ENCODE measurements around the gene DDAH2. TPM values are rescaled to one million over a fixed set of nuclear protein-coding genes. Genes with fewer than 3 reads are reported as not detected.

The DDAH2 gene
- total RNA-seq, 1 donor from 2014 or later: 145 TPM

DNA sequence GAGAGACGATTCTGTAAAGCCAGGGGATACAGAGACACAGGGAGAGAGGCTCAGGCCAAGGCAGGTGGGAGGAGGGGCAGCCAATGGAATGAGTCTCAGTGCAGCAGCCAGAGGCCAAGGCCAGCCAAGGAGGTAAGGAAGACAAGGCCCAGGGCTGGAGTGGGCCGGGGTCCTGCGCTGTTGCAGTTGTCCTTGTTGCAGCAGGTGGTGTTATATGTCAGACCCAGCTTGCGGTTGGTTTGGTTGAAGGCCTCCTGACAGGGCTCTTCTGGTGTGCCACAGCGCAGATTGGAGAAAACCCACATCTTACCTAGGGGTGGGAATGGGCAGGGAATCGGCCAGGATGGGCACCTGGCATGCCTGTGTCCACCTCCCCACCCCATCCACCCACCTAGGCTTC is 10.1 kb downstream of the DDAH2 start:
- Mint-ChIP-seq H3K36me3 (ENCODE audit: low read depth, unreplicated experiment) (peaks cover 5% of the 10 kb centered on the region), H3K27ac (ENCODE audit: unreplicated experiment) (no peak overlapping the region), H3K27me3 (ENCODE audit: unreplicated experiment) (peaks cover 6% of the 10 kb centered on the region), H3K4me3 (ENCODE audit: unreplicated experiment) (no peak overlapping the region), H3K4me1 (ENCODE audit: unreplicated experiment) (no peaks in the 10 kb centered on the region), H3K9me3 (ENCODE audit: unreplicated experiment) (no peaks in the 10 kb centered on the region)
- DNase-seq (ENCODE audit: low spot score): no peak
- TF ChIP-seq CTCF (IDR thresholded peaks at IDR 0.05; ENCODE audit: unreplicated experiment): no peak

DNA sequence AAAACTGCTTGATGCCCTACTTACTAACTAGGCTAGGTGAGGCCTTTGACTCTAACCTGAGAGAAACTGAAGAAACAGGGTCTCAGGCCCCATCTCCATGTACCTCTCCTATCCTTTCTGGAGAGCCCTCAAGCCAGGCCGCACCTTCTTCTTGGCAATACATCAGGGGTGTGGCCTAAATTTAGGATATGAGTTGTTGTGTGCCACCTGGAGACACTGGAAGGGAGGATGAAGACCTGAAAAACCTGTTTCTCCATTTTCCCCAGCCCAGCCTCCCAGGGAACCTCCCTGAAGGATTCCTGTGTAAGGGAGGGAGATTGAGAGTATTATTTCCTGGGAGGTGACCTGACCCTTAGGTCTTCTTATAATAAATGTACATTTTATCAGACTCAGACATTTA is 10.8 kb downstream of the DDAH2 start:
- DNase-seq (ENCODE audit: low spot score): no peak
- Mint-ChIP-seq H3K4me1 (ENCODE audit: unreplicated experiment) (no peaks in the 10 kb centered on the region), H3K27ac (ENCODE audit: unreplicated experiment) (no peak overlapping the region), H3K9me3 (ENCODE audit: unreplicated experiment) (no peaks in the 10 kb centered on the region), H3K4me3 (ENCODE audit: unreplicated experiment) (no peak overlapping the region), H3K27me3 (ENCODE audit: unreplicated experiment) (peaks cover 6% of the 10 kb centered on the region), H3K36me3 (ENCODE audit: low read depth, unreplicated experiment) (peaks cover 5% of the 10 kb centered on the region)
- TF ChIP-seq CTCF (IDR thresholded peaks at IDR 0.05; ENCODE audit: unreplicated experiment): no peak

DNA sequence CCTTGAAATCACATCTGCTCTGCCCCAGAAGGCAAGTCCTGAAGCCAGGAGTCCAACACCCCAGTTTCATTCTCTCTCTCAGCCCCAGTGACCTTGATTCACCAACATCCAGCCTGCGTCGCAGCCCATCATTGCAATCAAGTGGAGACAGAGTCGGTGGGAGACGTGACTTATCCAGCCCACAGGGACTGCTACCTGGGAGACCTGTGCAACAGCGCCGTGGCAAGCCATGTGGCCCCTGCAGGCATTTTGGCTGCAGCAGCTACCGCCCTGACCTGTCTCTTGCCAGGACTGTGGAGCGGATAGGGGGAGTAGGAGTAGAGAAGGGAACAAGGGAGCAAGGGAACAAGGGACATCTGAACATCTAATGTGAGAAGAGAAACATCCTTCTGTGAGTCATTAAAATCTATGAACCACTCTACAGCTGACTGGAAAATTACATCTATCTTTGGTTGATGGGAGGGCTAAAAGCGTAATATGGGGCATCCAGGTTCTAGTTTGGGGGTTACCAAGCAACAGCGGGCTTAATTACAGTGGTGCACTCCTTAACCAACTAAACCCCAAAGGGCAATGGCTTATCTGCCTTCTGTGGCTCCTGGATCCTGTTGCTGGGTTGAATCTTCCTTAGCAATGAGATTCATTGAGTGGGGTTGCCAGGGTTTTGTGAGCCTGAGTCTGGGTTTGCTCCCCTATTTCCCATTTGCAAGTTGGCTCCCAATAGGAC is 11.4 kb downstream of the DDAH2 start:
- Mint-ChIP-seq H3K9me3 (ENCODE audit: unreplicated experiment) (no peaks in the 10 kb centered on the region), H3K4me3 (ENCODE audit: unreplicated experiment) (no peak overlapping the region), H3K4me1 (ENCODE audit: unreplicated experiment) (no peaks in the 10 kb centered on the region), H3K27ac (ENCODE audit: unreplicated experiment) (peak overlapping the region; percentile 52), H3K36me3 (ENCODE audit: low read depth, unreplicated experiment) (peaks cover 5% of the 10 kb centered on the region), H3K27me3 (ENCODE audit: unreplicated experiment) (peaks cover 6% of the 10 kb centered on the region)
- no peak for TF ChIP-seq CTCF (IDR thresholded peaks at IDR 0.05; ENCODE audit: unreplicated experiment)
- no peak for DNase-seq (ENCODE audit: low spot score)

DNA sequence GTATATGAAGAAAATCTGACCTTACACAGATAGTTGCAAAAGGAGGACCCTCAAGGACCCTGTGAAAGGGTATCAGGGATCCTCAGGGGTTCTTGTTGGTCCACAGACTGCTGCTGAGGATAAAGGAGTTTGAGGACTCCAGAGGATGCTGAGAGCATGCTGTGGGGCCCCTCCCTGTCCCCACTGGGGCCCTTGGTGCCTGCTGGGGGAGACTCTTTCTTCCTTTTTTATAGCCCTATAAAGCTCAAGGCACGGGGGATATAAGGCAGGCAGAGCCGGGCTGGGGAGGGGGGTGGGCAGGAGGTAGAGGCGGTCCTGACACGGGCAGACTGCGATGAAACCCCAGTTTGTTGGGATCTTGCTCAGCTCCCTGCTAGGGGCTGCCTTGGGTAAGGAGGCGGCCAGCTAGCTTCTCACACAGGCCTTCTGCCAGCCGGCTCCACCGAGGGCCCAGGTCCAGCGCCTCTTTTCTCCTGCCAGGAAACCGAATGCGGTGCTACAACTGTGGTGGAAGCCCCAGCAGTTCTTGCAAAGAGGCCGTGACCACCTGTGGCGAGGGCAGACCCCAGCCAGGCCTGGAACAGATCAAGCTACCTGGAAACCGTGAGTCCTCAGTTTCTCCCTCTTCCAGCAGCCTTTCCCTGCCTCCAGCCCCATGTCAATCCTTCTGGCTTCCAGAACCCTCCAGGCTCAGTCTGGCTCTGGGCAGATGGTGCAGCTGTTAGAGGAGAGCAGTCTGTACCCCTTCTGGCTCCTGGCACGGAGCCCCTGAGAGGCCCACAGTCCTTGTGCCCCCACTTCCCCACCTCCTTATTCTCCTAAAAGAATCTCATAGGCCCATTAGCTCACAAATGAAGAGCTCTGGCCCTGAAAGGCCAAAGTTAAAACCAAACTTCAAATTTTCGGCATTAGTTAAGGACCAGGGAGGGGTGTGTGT is 13.8 kb downstream of the DDAH2 start, which contains the start of gene LY6G6D:
TSS of gene LY6G6D (plus strand) at position 327 of the 937 bp plus-strand sequence. CDS start at position 335, 8 bp downstream.
- no peak for TF ChIP-seq CTCF (IDR thresholded peaks at IDR 0.05; ENCODE audit: unreplicated experiment)

More for the DNA sequence above, 13.8 kb downstream of the DDAH2 start, which contains the start of gene LY6G6D:
- Mint-ChIP-seq H3K27ac (ENCODE audit: unreplicated experiment) (no peak within 1 kb of the TSS), H3K9me3 (ENCODE audit: unreplicated experiment) (no peaks in the 10 kb centered on the region), H3K4me1 (ENCODE audit: unreplicated experiment) (no peaks in the 10 kb centered on the region), H3K36me3 (ENCODE audit: low read depth, unreplicated experiment) (peaks cover 2% of the 10 kb centered on the region), H3K4me3 (ENCODE audit: unreplicated experiment) (no peak within 1 kb of the TSS), H3K27me3 (ENCODE audit: unreplicated experiment) (peaks cover 3% of the 10 kb centered on the region)
- no peak for DNase-seq (ENCODE audit: low spot score)
